Activated gamma-delta T cell treated with anti-CD3 and anti-CD28 coated beads, Interleukin-2, amount 50 U/mL, for 16 hours (primary cell): ENCODE data around the gene EPB41L4A.
"Not testable (repeated sequence)": the region's sequence is repeated elsewhere in the genome, so short reads cannot be mapped to it uniquely, and the experiment has no call there.

Source experiments
- DNase-seq: peaks from one replicate; pipeline ENCODE4 v3.0.0-alpha.2; 2020; ENCODE audit warnings: low read depth

The EPB41L4A gene

GRCh38 chr5:112208195-112208594, 210.9 kb downstream of the EPB41L4A start:
- not testable (repeated sequence) for DNase-seq

- no peak for DNase-seq
Observed at GRCh38 chr5:112205846-112206245, 213.2 kb downstream of the EPB41L4A start.

DNA sequence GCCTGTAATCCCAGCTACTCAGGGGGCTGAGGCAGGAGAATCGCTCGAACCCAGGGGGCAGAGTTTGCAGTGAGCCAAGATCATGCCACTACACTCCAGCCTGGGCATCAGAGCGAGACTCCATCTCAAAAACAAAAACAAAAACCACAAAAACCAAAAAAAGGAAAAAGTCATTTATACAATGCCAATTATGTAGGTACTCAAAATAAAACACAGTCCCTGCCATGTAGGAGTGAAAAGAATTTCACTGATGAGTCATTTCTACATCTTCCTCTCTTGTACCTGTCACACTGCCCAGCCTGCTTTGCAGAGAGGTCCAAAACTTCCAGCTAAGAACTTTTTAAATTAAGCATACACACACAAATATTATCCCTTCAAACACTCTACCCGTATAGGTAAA, 215.8 kb downstream of the EPB41L4A start:
- DNase-seq: no peak

DNA sequence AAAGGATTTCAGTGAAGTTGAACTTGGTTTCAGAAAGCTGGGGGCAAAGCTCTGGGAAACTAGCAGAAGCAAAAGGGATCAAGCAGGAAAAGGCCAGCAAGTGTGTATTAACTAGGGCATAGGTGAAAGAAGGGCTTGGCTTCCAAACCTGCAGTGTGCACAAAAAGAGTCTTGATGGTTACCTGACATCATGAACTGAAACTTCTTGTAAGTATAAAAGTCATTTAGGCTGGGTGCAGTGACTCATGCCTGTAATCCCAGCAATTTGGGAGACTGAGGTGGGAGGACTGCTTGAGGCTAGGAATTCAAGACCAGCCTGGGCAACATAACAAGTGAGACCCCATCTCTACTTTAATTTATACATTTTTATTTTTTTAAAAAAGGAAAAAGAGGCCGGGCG, 216.4 kb downstream of the EPB41L4A start:
- DNase-seq: no peak

DNA sequence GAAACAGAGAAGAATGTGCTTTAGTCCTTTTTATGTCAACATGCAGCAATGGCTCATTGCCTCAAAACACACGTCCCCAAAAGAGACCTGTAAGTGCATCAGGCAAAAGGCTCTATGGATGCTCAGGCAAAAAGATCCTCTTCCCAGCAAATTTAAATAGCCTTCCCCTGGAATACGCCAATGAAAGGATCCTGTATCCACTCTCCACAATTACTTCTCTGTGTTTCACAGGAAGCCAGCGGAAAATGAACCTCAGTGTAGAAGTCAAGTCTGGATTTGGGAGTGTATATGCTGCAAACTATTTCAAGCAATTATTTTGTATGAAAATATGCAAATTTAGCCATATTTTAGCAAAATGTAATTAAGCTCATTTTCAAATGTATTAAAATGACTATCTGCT, 217.9 kb downstream of the EPB41L4A start:
- DNase-seq: no peak

DNA sequence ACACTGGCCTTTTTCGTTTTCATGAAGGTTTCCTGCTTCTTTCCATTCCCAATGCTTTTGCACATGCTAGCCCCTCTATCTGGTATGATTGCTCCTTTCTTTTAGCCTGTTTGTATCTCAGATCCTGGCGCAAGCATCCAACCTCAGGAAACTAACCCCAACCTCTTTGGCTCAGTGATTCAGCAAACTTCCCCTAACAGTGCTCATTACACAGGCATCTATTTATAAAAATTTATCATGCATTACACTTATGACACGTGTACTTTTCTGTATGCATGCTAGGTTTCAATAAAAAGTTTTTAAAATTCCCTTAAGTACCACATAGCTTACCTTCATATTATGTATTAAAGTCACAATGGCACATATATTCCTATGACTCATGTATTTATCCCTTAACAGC, 218.9 kb downstream of the EPB41L4A start:
- DNase-seq: no peak

- DNase-seq: no peak
Observed at GRCh38 chr5:112196584-112196983, 222.5 kb downstream of the EPB41L4A start.

GRCh38 chr5:112195924-112196323, 223.2 kb downstream of the EPB41L4A start:
- no peak for DNase-seq

GRCh38 chr5:112192866-112193265, 226.2 kb downstream of the EPB41L4A start:
- DNase-seq: no peak

DNA sequence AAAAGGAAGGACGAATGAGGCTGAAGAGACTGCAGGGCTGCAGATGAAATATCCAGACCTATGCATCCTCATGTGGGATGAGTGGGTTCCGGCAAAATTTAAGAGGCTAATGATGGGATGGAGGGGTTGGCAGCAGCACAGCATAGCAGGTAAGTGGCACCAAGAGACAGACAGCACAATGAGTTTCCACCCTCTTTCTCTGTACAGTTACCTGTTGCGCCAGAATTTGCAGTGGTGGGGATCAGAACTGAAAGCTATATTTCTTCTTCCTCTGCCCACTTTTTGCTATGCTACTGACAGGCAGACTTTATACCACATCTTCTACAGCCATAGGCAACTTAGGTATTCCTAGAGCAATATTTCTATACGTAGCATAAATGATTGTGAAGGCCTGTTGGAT, 227.0 kb downstream of the EPB41L4A start:
- no peak for DNase-seq

- DNase-seq: no peak
Observed at GRCh38 chr5:112189391-112189790, 229.7 kb downstream of the EPB41L4A start.

DNA sequence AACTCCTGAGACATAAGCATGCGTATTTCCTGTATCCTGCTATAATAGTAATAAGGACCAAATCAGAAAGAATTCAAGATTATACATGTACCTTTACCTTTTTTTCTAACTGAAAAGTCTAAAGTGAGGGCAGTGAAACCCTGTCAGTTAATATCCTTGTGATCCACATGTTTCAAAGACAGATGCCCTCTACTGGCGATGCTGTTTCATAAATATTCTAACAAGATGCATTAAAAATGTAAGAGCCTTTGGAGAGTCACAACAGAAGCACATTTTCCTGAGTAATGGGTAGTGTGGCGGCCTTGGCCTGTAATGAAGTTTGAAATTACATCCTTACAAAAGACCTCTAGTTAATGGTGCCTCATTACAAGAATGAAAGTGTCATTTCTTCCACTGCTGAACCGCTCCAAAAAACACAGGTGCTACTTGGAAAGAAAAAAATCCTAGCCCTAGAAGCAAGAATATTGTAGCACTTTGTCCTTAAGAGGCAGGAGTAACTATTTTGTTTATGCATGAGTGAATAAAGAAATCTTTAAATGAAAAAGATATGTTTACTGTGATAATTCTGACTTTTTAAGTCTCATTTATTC, 232.6 kb downstream of the EPB41L4A start:
- DNase-seq: no peak

DNA sequence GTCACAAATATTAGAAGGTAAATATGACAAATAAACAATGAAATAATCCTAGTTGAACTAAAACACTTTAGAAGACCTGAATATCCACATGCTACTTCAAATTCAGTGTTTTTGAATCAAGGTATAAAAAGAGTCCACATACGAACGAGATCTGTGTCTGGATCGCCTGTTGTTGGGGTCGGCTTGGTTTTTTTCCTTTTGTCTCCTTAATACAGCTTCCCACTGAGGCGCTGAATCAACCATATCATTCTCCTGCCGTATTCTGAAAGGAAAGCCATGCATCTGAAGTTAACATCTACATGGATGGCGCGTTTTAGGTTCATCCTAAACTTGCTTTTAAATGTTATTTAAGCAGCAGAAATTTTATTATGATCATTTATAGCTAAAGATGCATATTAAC, 235.2 kb downstream of the EPB41L4A start:
- DNase-seq: no peak

GRCh38 chr5:112183103-112183711, 235.9 kb downstream of the EPB41L4A start:
- no peak for DNase-seq

- no peak for DNase-seq
Observed at GRCh38 chr5:112179290-112179689, 239.8 kb downstream of the EPB41L4A start.

GRCh38 chr5:112174959-112175594, 244.0 kb downstream of the EPB41L4A start:
- no peak for DNase-seq

- no peak for DNase-seq
Observed at GRCh38 chr5:112165897-112166737, 253.0 kb downstream of the EPB41L4A start.

DNA sequence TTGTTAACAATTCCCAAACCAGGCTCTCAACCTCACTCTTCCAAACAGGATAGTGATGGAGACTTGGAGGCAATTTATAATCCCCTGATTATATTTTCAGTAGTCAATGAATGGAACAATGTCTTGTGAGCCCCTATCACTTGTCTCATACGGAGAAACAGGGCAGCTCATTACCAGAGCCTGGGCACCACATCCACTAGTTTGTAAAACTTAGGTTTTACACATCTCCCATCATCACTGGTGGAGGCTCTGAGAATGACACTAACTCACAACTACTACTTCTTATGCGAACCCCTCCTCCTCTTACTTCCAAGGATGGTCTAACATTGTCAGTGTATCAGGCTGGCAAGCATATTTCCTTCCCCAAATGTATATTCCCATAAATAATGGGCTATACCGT, 253.7 kb downstream of the EPB41L4A start:
- no peak for DNase-seq

DNA sequence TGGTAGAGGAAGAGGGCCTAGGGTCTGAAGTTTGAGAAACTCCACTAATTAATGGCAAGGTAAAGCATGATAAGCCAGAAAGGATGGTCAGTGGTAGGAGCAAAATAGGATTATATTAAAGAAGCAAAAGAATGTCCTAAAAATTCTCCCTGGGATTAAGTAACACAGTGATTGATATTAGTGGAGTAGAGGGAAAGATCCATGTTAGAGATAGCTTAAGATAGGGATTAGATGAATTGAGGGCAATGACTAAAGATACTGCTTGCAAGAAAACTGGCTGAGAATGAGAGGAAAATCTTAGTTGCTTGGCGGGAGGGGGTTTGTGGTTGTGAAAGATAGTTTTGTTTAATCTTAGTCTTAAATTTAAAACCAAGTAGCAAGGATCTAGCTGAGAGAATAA, 255.6 kb downstream of the EPB41L4A start:
- no peak for DNase-seq

GRCh38 chr5:112161392-112161748, 257.7 kb downstream of the EPB41L4A start:
- DNase-seq: no peak

DNA sequence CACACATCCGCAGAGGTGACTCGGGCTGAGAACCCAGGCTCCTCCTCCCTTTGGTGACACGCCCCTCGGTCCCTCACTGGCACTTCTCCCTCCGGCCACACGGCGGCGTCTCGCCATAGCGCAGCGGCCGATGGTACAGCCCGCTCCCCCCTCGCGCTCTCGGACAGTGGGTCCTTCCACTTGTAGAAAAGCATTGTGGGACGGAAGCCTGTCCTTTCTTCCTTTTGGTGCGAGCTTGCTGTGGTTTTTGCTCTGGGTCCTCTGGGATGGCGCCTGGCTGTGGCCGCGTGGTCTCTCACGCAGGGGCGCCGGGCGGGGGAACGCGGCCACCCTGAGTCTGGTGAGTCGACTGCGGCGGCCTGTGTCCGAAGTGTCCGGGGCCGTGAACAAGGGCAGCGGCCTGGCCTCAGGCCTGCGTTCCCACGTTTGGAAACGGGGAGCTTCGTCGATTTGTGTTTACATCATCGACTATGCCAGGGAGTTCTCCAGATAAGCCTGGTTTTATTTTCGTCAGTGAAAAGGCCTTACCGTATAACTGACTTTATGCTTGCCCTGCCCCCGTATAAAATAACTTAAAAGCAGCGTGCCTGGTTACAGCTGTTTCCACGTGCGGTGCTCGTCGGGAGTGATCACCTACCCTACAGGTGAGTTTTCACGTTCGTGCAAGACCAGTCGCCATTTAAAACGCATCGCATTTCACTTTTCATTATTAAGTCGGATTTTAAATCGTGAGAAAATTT, 258.3 kb downstream of the EPB41L4A start:
- peak; percentile 88 for DNase-seq

- no peak for DNase-seq
Observed at GRCh38 chr5:112159435-112159834, 259.6 kb downstream of the EPB41L4A start.
